GM13977 (cell line): ENCODE data around the gene RAPGEF1.
"Not testable (repeated sequence)": the region's sequence is repeated elsewhere in the genome, so short reads cannot be mapped to it uniquely, and the experiment has no call there.

ENCODE experiments used
- DNase-seq: peaks from one replicate; pipeline ENCODE4 v3.0.0; 2012; ENCODE audit warnings: low spot score
- CTCF ChIP-seq: IDR thresholded peaks from 2 replicates; pipeline ENCODE4 v1.5.1; 2012; ENCODE audit warnings: mild to moderate bottlenecking, control low read depth; ENCODE audit not compliant: insufficient read depth; ENCODE audit errors: extremely low read depth, missing control alignments
- in situ Hi-C: fragments of 300-500 bp; cut with MboI; formaldehyde crosslinking; loops from one replicate; pipeline ENCODE4 v1.12.0; 2022; ENCODE audit warnings: low sequenced_read_pairs, low pct_unique_long_range_greater_than_20kb, mixed read lengths, inconsistent platforms; ENCODE audit not compliant: unreplicated experiment

Gene RAPGEF1

GRCh38 chr9:131764568-131764967 is 24.7 kb upstream of the RAPGEF1 start:
- no peak for DNase-seq
- in situ Hi-C loops = loop anchor here (10.0 kb wide), 1 partner anchor 490 kb away; no protein-coding TSS in a partner anchor
- no peak for TF ChIP-seq CTCF

DNA sequence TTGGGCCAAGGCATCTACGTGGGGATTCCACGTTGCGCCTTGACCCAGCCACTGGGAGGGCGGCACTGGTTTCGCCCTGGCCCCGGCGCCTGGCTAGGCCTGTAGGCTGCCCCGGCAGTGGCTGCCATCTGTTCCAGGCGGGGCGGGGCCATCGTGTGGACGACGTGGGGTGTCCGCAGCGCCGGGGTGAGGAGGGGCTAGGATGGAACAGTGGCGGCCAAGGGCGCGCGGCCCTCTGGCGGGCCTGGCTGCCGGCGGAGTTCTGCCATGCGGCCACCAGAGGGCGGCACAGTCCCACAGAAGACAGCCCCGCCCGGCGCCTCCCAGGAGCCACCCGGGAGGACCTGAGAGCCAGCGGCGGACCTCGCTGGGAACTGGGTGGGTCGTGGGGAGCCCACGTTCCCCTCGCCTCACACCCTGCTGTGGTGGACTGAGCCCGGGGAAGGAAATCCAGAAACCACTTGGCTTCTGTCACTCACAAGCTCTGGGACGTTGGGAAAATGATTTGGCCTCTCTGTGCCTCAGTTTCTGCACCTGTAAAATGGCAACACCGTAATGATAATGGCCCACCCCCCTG is 22.6 kb upstream of the RAPGEF1 start:
- in situ Hi-C loops = loop anchor here (10.0 kb wide), 1 partner anchor 492 kb away; no protein-coding TSS in a partner anchor
- peak; percentile 91 for DNase-seq
- TF ChIP-seq CTCF = peak; percentile 96

DNA sequence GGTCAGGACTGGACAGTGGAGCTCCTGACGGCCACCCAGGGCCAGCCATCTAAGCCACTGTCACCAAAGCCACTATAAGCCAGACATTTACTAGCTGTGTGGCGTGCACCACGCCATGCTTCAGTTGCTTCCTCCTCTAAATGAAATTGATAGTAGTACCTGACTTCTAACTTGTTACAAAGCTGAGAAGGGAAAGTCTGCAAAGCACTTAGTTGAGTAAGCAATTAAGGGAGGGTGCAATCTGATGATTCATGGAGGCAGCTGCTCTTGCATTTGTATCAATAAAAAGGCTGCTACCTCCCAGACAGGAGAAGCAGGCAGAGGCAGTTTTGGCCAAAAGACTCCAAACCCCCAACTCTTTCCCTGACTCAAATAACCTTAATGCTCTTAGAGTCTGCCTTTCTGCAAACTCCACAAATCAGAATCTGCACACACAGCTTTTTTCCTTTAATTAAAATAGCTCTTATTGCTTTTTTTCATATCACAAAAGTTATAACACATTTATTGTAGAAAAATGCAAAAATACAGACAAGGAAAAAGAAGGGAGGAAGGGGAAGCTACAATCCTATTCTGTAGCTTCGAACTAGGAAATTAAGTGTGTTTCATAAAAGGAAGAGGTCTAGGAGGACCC is 19.3 kb upstream of the RAPGEF1 start:
- no peak for DNase-seq
- no peak for TF ChIP-seq CTCF
- in situ Hi-C loops = no loop called here

DNA sequence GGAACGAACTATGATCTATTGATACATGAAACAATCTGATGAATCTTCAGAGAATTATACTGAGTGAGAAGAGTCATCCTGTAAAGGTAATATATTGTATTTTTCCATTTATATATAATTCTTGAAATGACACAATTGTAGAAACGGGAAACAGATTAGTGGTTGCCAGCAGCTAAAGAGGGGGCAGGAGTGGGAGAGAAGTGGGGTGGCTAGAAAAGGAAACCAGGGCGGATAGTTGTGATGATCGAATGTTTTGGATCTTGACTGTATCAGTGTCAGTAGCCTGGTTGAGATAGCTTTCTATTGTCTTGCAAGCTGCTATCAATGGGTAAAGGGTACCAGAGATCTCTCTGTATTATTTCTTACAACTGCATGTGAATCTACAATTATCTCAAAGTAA is 17.7 kb upstream of the RAPGEF1 start:
- TF ChIP-seq CTCF = no peak
- in situ Hi-C loops = no loop called here
- no peak for DNase-seq

- DNase-seq = peak; percentile 74
- TF ChIP-seq CTCF = peak; percentile 91
- in situ Hi-C loops = no loop called here
Measured at GRCh38 chr9:131755541-131756198, 15.8 kb upstream of the RAPGEF1 start.

DNA sequence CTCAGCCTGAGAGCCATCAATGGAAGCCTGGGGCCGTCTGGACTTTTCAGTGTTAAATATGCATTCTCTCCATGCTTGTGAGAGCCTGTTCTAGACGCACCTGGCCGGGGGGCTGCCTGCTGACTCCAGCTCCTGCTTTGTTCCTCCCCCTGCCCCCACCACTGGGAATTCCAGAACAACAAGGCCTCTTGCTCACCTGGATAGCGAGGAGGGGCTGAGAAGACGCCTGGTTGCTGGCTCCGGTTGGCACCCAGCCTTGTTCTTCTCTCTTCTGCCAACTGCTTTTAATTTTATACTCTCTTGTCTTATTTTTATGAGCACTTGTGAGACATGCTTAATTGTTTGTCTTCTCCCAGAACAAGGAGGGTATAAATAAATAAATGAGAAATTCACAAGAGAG is 15.0 kb upstream of the RAPGEF1 start:
- no peak for DNase-seq
- no peak for TF ChIP-seq CTCF
- in situ Hi-C loops = no loop called here

GRCh38 chr9:131753751-131754150 is 13.9 kb upstream of the RAPGEF1 start:
- in situ Hi-C loops, DNase-seq: not testable (repeated sequence)
